Measurements from ENCODE around the gene PEAK3. TPM values are rescaled to one million over a fixed set of nuclear protein-coding genes. Genes with fewer than 3 reads are reported as not detected.

PEAK3 gene
- total and polyA plus RNA-seq, 9 donors = 0.10 to 0.62 (median 0.26) TPM; not detected in 3

DNA sequence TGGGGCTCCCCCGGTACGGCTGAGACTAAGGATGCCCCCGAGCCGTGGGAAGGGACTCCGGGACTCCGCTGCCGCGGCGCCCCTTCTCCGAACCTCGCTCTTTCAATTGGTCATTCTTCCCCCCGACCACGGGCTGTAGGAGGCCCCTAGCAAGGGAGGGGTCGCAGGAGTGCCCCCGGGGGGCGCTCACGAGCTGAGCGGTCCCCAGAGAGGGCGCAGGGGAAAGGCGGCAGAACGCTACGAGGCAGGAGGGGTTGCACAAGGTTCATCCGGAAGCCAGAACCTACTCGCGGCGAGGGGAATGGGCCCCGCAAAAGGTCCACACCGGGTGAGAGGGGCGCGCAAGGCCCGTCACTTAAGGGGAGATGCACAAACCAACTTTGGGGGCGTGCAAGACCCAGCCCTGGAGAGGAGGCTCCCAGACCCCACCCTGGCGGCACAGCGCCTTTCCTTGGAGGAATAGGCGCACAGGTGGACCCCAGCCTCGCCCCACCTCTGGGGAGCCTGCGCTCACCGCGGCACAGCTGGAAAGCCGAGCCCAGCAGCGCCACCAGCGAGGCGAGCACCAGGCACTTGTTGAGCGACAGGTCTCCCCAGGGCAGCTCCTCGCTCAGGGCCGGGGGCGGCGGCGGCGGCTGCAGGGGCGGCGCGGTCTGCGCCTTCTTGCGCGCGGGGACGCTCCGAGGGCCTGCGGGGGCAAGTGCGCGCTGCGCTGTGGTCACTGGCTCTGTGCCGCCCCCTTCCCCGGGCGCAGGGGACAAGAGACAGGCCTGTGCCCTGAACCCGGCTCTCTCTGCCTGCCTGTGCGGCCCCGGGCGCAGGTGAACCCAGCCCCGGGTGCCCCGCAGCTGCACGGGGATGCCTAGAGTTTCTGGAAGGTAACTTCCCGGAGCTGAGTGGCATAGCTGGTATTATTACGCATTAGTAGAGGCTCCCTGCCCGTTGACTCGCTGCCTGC is 28.6 kb downstream of the PEAK3 start:
- WGBS, 3 donors = 2 to 4% (median 4%) methylated on average over 46 to 77 of the region's 77 CpGs
- Histone ChIP-seq H3K27me3 (peaks cover 16% of the 10 kb centered on the region), H3K9me3 (no peaks in the 10 kb centered on the region), H3K4me1 (ENCODE audit: insufficient read depth) (peaks cover 17% of the 10 kb centered on the region), H3K36me3 (no peaks in the 10 kb centered on the region), H3K4me3 (no peak overlapping the region), H3K27ac (no peak overlapping the region)
- intact Hi-C loops (cut with DNase I) = no loop called here
- TF ChIP-seq EP300 (IDR thresholded peaks at IDR 0.05) (no peak), POLR2A (IDR thresholded peaks at IDR 0.05) (no peak)
- TF ChIP-seq, protein P1, sequence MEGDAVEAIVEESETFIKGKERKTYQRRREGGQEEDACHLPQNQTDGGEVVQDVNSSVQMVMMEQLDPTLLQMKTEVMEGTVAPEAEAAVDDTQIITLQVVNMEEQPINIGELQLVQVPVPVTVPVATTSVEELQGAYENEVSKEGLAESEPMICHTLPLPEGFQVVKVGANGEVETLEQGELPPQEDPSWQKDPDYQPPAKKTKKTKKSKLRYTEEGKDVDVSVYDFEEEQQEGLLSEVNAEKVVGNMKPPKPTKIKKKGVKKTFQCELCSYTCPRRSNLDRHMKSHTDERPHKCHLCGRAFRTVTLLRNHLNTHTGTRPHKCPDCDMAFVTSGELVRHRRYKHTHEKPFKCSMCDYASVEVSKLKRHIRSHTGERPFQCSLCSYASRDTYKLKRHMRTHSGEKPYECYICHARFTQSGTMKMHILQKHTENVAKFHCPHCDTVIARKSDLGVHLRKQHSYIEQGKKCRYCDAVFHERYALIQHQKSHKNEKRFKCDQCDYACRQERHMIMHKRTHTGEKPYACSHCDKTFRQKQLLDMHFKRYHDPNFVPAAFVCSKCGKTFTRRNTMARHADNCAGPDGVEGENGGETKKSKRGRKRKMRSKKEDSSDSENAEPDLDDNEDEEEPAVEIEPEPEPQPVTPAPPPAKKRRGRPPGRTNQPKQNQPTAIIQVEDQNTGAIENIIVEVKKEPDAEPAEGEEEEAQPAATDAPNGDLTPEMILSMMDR (IDR thresholded peaks at IDR 0.05) = no peak
- DNase-seq = no peak

DNA sequence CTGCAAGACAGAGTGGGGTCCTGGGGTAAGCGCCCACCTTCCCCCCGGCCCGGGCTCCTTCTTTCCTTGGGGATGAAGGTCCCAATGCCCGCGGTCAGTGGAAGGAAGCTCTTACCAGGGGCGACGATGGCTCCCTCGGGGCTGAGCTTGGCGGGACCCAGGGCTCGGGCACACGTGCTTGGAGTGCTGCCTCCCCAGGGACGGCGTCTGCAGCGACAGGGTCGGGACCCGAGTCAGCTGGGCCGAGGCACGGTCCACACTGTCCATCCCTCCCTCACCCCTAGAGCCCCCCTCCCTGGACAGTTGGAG is 29.2 kb downstream of the PEAK3 start:
- intact Hi-C loops (cut with DNase I) = no loop called here
- H3K9me3 ChIP-seq = no peaks in the 10 kb centered on the region
- TF ChIP-seq EP300 (IDR thresholded peaks at IDR 0.05) (no peak), POLR2A (IDR thresholded peaks at IDR 0.05) (no peak)
- TF ChIP-seq, protein P1 (IDR thresholded peaks at IDR 0.05) = no peak
- H3K36me3 ChIP-seq = no peaks in the 10 kb centered on the region
- no peak for DNase-seq
- H3K27ac ChIP-seq = no peak overlapping the region
- H3K4me3 ChIP-seq = no peak overlapping the region
- H3K4me1 ChIP-seq (ENCODE audit: insufficient read depth) = peaks cover 17% of the 10 kb centered on the region
- peaks cover 16% of the 10 kb centered on the region for H3K27me3 ChIP-seq
- 6 to 8% (median 6%) methylated on average over 16 to 18 of the region's 18 CpGs for WGBS, 3 donors

DNA sequence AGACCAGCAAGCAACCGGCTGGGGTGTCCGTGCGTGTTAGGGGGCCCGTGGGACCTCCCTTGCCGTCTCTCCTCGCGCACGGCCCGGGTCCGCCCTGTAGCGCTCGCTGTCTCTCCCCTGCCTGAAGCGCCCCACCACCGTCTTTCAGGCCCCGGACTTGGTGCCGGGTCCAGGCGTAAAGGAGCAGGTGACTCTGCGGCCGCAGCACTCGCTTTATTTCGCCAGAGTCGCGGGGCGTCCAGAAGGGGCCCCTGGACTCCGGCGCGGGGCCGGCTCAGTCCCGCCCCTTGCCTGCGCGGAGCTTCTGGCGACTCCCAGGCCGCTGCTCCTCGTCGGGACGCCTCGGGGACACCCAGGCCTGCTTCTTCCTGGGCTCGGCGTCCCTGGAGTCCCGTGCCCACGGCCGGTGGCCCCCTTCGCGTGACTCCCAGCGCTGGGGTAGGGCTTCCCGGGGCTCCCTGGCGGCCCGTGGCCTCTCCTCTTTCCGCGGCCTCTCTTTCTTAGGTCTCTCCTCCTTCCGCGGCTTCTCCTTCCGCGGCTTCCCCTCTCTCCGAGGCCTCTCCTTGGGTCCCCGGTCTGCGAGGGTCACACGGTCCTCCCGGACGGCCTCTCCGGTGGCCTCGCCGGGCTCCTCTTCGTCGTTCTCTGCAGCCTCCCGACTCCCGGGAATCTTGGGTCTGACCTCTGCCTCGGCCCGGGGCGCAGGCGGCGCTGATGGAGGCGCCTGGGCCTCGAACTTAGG is 29.7 kb downstream of the PEAK3 start:
- no peaks in the 10 kb centered on the region for H3K36me3 ChIP-seq
- WGBS, 3 donors = 6 to 10% (median 9%) methylated on average over 67 to 74 of the region's 74 CpGs
- TF ChIP-seq POLR2A (IDR thresholded peaks at IDR 0.05) = no peak
- TF ChIP-seq EP300 (IDR thresholded peaks at IDR 0.05) = no peak
- TF ChIP-seq, protein P1 (IDR thresholded peaks at IDR 0.05) = no peak
- intact Hi-C loops (cut with DNase I) = no loop called here
- peaks cover 16% of the 10 kb centered on the region for H3K27me3 ChIP-seq
- no peak for DNase-seq
- H3K27ac ChIP-seq = no peak overlapping the region
- H3K4me1 ChIP-seq (ENCODE audit: insufficient read depth) = peaks cover 17% of the 10 kb centered on the region
- no peak overlapping the region for H3K4me3 ChIP-seq
- H3K9me3 ChIP-seq = no peaks in the 10 kb centered on the region

DNA sequence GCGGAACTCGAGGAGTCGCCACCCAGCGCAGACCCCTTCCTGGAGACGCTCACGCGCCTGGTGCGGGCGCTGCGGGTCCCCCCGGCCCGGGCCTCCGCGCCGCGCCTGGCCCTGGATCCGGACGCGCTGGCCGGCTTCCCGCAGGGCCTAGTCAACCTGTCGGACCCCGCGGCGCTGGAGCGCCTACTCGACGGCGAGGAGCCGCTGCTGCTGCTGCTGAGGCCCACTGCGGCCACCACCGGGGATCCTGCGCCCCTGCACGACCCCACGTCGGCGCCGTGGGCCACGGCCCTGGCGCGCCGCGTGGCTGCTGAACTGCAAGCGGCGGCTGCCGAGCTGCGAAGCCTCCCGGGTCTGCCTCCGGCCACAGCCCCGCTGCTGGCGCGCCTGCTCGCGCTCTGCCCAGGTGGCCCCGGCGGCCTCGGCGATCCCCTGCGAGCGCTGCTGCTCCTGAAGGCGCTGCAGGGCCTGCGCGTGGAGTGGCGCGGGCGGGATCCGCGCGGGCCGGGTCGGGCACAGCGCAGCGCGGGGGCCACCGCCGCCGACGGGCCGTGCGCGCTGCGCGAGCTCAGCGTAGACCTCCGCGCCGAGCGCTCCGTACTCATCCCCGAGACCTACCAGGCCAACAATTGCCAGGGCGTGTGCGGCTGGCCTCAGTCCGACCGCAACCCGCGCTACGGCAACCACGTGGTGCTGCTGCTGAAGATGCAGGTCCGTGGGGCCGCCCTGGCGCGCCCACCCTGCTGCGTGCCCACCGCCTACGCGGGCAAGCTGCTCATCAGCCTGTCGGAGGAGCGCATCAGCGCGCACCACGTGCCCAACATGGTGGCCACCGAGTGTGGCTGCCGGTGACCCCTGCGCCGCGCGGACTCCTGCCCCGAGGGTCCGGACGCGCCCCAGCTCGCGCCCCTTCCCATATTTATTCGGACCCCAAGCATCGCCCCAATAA is 30.6 kb downstream of the PEAK3 start:
- H3K4me1 ChIP-seq (ENCODE audit: insufficient read depth) = peaks cover 17% of the 10 kb centered on the region
- peaks cover 16% of the 10 kb centered on the region for H3K27me3 ChIP-seq
- no peaks in the 10 kb centered on the region for H3K9me3 ChIP-seq
- H3K36me3 ChIP-seq = no peaks in the 10 kb centered on the region
- peak in 1 of 5 donors; percentile 26 for DNase-seq
- no peak overlapping the region for H3K27ac ChIP-seq
- intact Hi-C loops (cut with DNase I) = no loop called here
- TF ChIP-seq POLR2A (IDR thresholded peaks at IDR 0.05) (no peak), EP300 (IDR thresholded peaks at IDR 0.05) (no peak)
- TF ChIP-seq, protein P1 (IDR thresholded peaks at IDR 0.05) = no peak
- H3K4me3 ChIP-seq = no peak overlapping the region
- 2 to 10% (median 3%) methylated on average over 13 to 125 of the region's 125 CpGs for WGBS, 3 donors
